NB4 (cell line): ENCODE measurements around the gene ADGRE1.

Experiments
- CTCF ChIP-seq: IDR thresholded peaks from one replicate; pipeline ENCODE4 v1.5.1; 2012; ENCODE audit warnings: low read depth, low read length
- POLR2A ChIP-seq: IDR thresholded peaks from 2 replicates; pipeline ENCODE4 v1.6.1; 2011; ENCODE audit warnings: mild to moderate bottlenecking; ENCODE audit not compliant: insufficient read length; ENCODE audit errors: extremely low read depth

GRCh38 chr19:6854758-6855157, 32.6 kb upstream of the ADGRE1 start:
- no peak for TF ChIP-seq POLR2A
- TF ChIP-seq CTCF, result no peak
